HL-60 (cell line): Measurements from ENCODE around the gene CHSY3.

ENCODE experiments used
- DNase-seq, 2 experiments: peaks; one replicate each; pipeline ENCODE4 v3.0.0-alpha.2; 2010 to 2020; ENCODE audit warnings: low read depth in 1 of 2, low spot score in 1 of 2
- H3K27ac ChIP-seq: fragments of 250-450 bp; sonication (Bioruptor Pico); replicated peaks from 2 replicates; pipeline ENCODE4 v1.5.1; 2020; ENCODE audit warnings: mild to moderate bottlenecking, moderate library complexity
- H3K27me3 ChIP-seq: fragments of 250-450 bp; sonication (Bioruptor Pico); 2 replicates; pipeline ENCODE4 v1.5.1; 2021; ENCODE audit warnings: mild to moderate bottlenecking, moderate library complexity; ENCODE audit not compliant: insufficient read depth, poor library complexity, severe bottlenecking
- H3K4me3 ChIP-seq: replicated peaks from 2 replicates; pipeline ENCODE4 v1.5.1; 2011; ENCODE audit warnings: mild to moderate bottlenecking, control low read depth, low read length; ENCODE audit not compliant: insufficient read depth
- GABPA ChIP-seq: IDR thresholded peaks from 2 replicates; pipeline ENCODE4 v1.6.1; 2012; ENCODE audit warnings: low read depth
- POLR2AphosphoS5 ChIP-seq: IDR thresholded peaks from 2 replicates; pipeline ENCODE4 v1.6.1; 2012; ENCODE audit warnings: low read depth
- REST ChIP-seq: IDR thresholded peaks from 2 replicates; pipeline ENCODE4 v1.6.1; 2012; ENCODE audit warnings: low read depth; ENCODE audit not compliant: insufficient replicate concordance
- SPI1 ChIP-seq: IDR thresholded peaks from 2 replicates; pipeline ENCODE4 v1.6.1; 2012; ENCODE audit warnings: low read depth, mild to moderate bottlenecking, borderline replicate concordance
- TF ChIP-seq, protein P1 (sequence below): IDR thresholded peaks from one replicate; pipeline ENCODE4 v1.5.1; 2011; ENCODE audit warnings: low read length, control low read depth, inconsistent platforms; ENCODE audit not compliant: insufficient read depth

Gene CHSY3

DNA sequence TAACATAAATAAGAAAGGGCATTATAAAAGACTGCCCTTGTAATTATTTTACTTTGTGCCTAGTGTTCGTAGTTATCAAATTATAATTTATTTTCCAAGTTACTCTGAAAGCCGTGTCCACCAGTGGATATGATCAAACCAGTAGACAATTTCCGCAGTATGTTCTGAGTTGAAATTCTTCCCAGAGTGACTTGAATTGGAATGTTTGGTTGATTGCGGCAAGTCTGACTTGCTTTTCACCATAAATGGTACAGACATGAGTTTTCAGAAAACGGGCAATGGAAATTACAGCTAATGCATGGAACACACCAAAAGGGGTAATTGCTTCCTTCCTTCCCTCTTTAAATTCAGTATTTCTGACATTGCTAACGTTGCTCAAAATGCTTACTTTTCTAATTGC lies 56.6 kb downstream of the CHSY3 start:
- no peaks in the 10 kb centered on the region for H3K27me3 ChIP-seq
- TF ChIP-seq REST (no peak), SPI1 (no peak), POLR2AphosphoS5 (no peak), GABPA (no peak)
- TF ChIP-seq, protein P1, sequence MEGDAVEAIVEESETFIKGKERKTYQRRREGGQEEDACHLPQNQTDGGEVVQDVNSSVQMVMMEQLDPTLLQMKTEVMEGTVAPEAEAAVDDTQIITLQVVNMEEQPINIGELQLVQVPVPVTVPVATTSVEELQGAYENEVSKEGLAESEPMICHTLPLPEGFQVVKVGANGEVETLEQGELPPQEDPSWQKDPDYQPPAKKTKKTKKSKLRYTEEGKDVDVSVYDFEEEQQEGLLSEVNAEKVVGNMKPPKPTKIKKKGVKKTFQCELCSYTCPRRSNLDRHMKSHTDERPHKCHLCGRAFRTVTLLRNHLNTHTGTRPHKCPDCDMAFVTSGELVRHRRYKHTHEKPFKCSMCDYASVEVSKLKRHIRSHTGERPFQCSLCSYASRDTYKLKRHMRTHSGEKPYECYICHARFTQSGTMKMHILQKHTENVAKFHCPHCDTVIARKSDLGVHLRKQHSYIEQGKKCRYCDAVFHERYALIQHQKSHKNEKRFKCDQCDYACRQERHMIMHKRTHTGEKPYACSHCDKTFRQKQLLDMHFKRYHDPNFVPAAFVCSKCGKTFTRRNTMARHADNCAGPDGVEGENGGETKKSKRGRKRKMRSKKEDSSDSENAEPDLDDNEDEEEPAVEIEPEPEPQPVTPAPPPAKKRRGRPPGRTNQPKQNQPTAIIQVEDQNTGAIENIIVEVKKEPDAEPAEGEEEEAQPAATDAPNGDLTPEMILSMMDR = no peak
- no peak overlapping the region for H3K27ac ChIP-seq
- DNase-seq = no peak
- no peak overlapping the region for H3K4me3 ChIP-seq

- H3K27me3 ChIP-seq = no peaks in the 10 kb centered on the region
- TF ChIP-seq, protein P1 = no peak
- no peak for TF ChIP-seq REST
- no peak for TF ChIP-seq POLR2AphosphoS5
- no peak for TF ChIP-seq SPI1
- no peak for TF ChIP-seq GABPA
- no peak overlapping the region for H3K4me3 ChIP-seq
- H3K27ac ChIP-seq = no peak overlapping the region
- DNase-seq = no peak
Measured at GRCh38 chr5:129962506-129962905, 58.2 kb downstream of the CHSY3 start.

- H3K27me3 ChIP-seq = no peaks in the 10 kb centered on the region
- H3K4me3 ChIP-seq = no peak overlapping the region
- no peak for TF ChIP-seq GABPA
- TF ChIP-seq SPI1 = no peak
- TF ChIP-seq REST = no peak
- TF ChIP-seq POLR2AphosphoS5 = no peak
- TF ChIP-seq, protein P1 = no peak
- no peak for DNase-seq
- H3K27ac ChIP-seq = no peak overlapping the region
Measured at GRCh38 chr5:129963359-129963758, 59.1 kb downstream of the CHSY3 start.
